ENCODE measurements around the gene NOL7. TPM values are rescaled to one million over a fixed set of nuclear protein-coding genes. Genes with fewer than 3 reads are reported as not detected.

NOL7 gene
- total RNA-seq, 2 experiments from 2014 or later: 56.6 to 70.9 TPM

- no peak for DNase-seq
- ATAC-seq: no peak
- Mint-ChIP-seq H3K9me3 (ENCODE audit: low read depth) (no peaks in the 10 kb centered on the region), H3K4me3 (no peak overlapping the region), H3K4me1 (peaks cover 19% of the 10 kb centered on the region), H3K27ac (peak overlapping the region; percentile 32), H3K36me3 (peaks cover 49% of the 10 kb centered on the region), H3K27me3 (no peaks in the 10 kb centered on the region)
- CTCF ChIA-PET: no interaction called here
Measured at GRCh38 chr6:13638626-13639025, 23.5 kb downstream of the NOL7 start.

DNA sequence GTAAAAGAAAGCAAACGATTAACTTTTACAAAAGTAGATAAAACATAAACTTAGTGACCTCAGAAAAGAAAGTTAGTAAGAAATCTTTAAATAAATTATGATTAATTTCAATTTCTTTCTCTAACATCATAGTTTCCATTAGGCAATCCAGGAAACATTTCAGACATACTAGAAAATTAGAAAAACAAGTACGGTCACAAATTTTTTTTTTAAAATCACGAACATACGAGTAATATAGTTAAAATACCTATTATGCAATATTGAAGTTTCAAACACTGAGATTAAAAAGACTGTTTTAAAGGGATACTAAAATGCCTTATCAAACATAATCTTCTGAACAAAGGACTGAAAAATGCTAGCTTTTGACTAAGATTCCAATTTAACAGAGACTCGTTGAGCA lies 26.2 kb downstream of the NOL7 start:
- H3K27ac Mint-ChIP-seq: no peak overlapping the region
- peaks cover 38% of the 10 kb centered on the region for H3K36me3 Mint-ChIP-seq
- H3K9me3 Mint-ChIP-seq (ENCODE audit: low read depth): no peaks in the 10 kb centered on the region
- peaks cover 12% of the 10 kb centered on the region for H3K4me1 Mint-ChIP-seq
- ATAC-seq (no peak), DNase-seq (no peak)
- CTCF ChIA-PET: no interaction called here
- no peaks in the 10 kb centered on the region for H3K27me3 Mint-ChIP-seq
- H3K4me3 Mint-ChIP-seq: no peak overlapping the region

DNA sequence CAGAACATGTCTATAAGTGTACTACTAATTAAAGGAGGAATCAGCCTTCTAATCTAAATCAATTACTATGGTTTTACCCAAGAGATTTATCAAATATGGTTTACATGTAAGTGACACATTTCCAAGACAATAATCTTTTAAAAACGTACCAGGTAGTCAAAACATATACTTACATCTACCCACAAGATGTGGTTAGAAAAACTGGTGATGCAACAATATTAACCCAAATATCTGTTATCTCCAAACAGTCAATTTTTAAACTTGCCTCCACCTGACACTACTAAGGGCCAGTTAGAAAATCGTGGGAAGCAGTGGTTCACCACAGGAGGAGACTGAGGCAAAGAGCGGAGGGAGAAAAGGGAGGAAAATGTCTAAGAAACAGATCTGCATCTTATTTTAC lies 28.0 kb downstream of the NOL7 start:
- no peak overlapping the region for H3K27ac Mint-ChIP-seq
- H3K27me3 Mint-ChIP-seq: no peaks in the 10 kb centered on the region
- ATAC-seq (no peak), DNase-seq (no peak)
- no peaks in the 10 kb centered on the region for H3K9me3 Mint-ChIP-seq (ENCODE audit: low read depth)
- no peak overlapping the region for H3K4me3 Mint-ChIP-seq
- peaks cover 32% of the 10 kb centered on the region for H3K36me3 Mint-ChIP-seq
- H3K4me1 Mint-ChIP-seq: peaks cover 4% of the 10 kb centered on the region
- CTCF ChIA-PET: no interaction called here

GRCh38 chr6:13648850-13649249 lies 33.7 kb downstream of the NOL7 start:
- H3K9me3 Mint-ChIP-seq (ENCODE audit: low read depth): no peaks in the 10 kb centered on the region
- peaks cover 24% of the 10 kb centered on the region for H3K36me3 Mint-ChIP-seq
- H3K4me1 Mint-ChIP-seq: peaks cover 12% of the 10 kb centered on the region
- H3K4me3 Mint-ChIP-seq: peak overlapping the region; percentile 49
- ATAC-seq: no peak
- H3K27ac Mint-ChIP-seq: peak overlapping the region; percentile 4
- no peaks in the 10 kb centered on the region for H3K27me3 Mint-ChIP-seq
- no peak for DNase-seq
- CTCF ChIA-PET: interaction anchor here (1.0 to 1.4 kb wide), 3 partner anchors 13 to 146 kb away, joined by 3 to 5 read pairs (median 4); no protein-coding TSS in a partner anchor

DNA sequence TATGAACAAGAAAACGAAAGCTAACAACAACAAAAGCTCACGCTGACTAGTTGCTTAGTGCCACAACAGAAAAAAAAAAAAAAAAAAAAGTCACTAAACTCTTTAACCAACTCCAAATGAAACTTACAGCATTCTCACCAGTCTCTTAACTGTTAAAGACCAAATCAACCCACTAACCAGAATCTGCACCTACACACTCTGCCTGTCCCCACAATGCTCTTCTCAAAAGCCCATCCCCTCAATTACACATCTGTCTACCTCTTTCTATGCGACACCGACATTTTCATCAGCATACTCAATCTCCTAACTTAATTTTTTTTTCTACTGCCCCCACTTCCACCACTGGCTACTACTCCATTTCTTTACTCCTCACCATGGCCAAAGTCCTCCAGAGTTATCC lies 34.3 kb downstream of the NOL7 start:
- H3K4me1 Mint-ChIP-seq: peaks cover 12% of the 10 kb centered on the region
- CTCF ChIA-PET: interaction anchor here (1.0 to 1.4 kb wide), 3 partner anchors 13 to 146 kb away, joined by 3 to 5 read pairs (median 4); no protein-coding TSS in a partner anchor
- peak overlapping the region; percentile 49 for H3K4me3 Mint-ChIP-seq
- no peak for DNase-seq
- ATAC-seq: peak; percentile 27
- H3K27ac Mint-ChIP-seq: peak overlapping the region; percentile 4
- H3K9me3 Mint-ChIP-seq (ENCODE audit: low read depth): no peaks in the 10 kb centered on the region
- peaks cover 24% of the 10 kb centered on the region for H3K36me3 Mint-ChIP-seq
- no peaks in the 10 kb centered on the region for H3K27me3 Mint-ChIP-seq

DNA sequence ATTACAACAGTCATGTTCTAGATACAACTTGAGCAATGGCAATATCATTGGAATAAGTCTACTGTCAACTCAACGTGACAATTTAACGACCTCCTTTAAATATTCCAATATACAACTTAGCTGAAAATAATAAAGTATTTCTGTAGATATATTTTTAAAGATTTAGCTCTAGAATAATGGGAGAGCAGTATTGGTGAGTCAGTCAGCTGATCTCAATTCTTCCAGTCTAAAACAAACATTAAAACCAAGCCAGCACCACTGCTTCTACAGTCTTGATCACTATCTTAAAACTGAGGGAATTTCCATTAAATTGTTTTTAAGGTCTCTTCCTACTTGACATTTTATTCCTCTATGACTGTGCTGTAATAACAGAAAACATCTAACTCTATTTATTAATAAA lies 38.2 kb downstream of the NOL7 start:
- peaks cover 26% of the 10 kb centered on the region for H3K36me3 Mint-ChIP-seq
- no peak overlapping the region for H3K4me3 Mint-ChIP-seq
- no peak overlapping the region for H3K27ac Mint-ChIP-seq
- peaks cover 19% of the 10 kb centered on the region for H3K4me1 Mint-ChIP-seq
- CTCF ChIA-PET: interaction anchor here (1.6 to 1.7 kb wide), 2 partner anchors 38 to 57 kb away, joined by 4 to 6 read pairs; partner anchors contain the start of gene NOL7
- DNase-seq (no peak), ATAC-seq (no peak)
- no peaks in the 10 kb centered on the region for H3K27me3 Mint-ChIP-seq
- H3K9me3 Mint-ChIP-seq (ENCODE audit: low read depth): no peaks in the 10 kb centered on the region

- peaks cover 13% of the 10 kb centered on the region for H3K4me1 Mint-ChIP-seq
- no peaks in the 10 kb centered on the region for H3K9me3 Mint-ChIP-seq (ENCODE audit: low read depth)
- ATAC-seq (no peak), DNase-seq (no peak)
- H3K27ac Mint-ChIP-seq: no peak overlapping the region
- CTCF ChIA-PET: no interaction called here
- no peaks in the 10 kb centered on the region for H3K27me3 Mint-ChIP-seq
- H3K36me3 Mint-ChIP-seq: peaks cover 24% of the 10 kb centered on the region
- no peak overlapping the region for H3K4me3 Mint-ChIP-seq
Measured at GRCh38 chr6:13654496-13654895, 39.4 kb downstream of the NOL7 start.

DNA sequence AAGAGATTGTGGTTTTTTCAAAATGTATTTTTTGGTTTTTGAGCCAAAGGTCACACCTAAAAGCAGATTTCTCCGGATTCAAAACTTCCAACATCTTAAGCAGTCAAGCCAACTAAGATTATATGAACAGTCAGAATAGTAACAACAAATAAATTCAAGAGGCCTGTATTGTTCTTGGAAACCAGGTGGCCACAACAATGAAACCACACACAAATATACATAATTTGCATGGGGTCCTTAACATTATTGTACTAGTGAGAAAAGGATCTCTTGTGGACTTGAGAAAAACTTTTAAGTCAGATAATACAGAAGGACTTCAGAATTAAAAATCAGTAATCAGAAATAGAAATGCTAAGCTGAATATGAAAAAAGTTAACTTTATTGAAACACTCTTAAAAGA lies 40.6 kb downstream of the NOL7 start:
- CTCF ChIA-PET: no interaction called here
- DNase-seq (no peak), ATAC-seq (no peak)
- Mint-ChIP-seq H3K36me3 (peaks cover 21% of the 10 kb centered on the region), H3K4me3 (no peak overlapping the region), H3K27ac (no peak overlapping the region), H3K4me1 (peaks cover 12% of the 10 kb centered on the region), H3K9me3 (ENCODE audit: low read depth) (no peaks in the 10 kb centered on the region), H3K27me3 (no peaks in the 10 kb centered on the region)

GRCh38 chr6:13660273-13660672 lies 45.1 kb downstream of the NOL7 start:
- peaks cover 43% of the 10 kb centered on the region for H3K4me1 Mint-ChIP-seq
- DNase-seq (no peak), ATAC-seq (no peak)
- no peak overlapping the region for H3K4me3 Mint-ChIP-seq
- H3K36me3 Mint-ChIP-seq: peaks cover 13% of the 10 kb centered on the region
- H3K27ac Mint-ChIP-seq: no peak overlapping the region
- H3K9me3 Mint-ChIP-seq (ENCODE audit: low read depth): no peaks in the 10 kb centered on the region
- H3K27me3 Mint-ChIP-seq: no peaks in the 10 kb centered on the region
- CTCF ChIA-PET: no interaction called here

- H3K27me3 Mint-ChIP-seq: no peaks in the 10 kb centered on the region
- H3K4me3 Mint-ChIP-seq: no peak overlapping the region
- H3K27ac Mint-ChIP-seq: no peak overlapping the region
- DNase-seq (no peak), ATAC-seq (no peak)
- peaks cover 13% of the 10 kb centered on the region for H3K36me3 Mint-ChIP-seq
- peaks cover 43% of the 10 kb centered on the region for H3K4me1 Mint-ChIP-seq
- CTCF ChIA-PET: no interaction called here
- no peaks in the 10 kb centered on the region for H3K9me3 Mint-ChIP-seq (ENCODE audit: low read depth)
Measured at GRCh38 chr6:13660893-13661292, 45.8 kb downstream of the NOL7 start.

- Mint-ChIP-seq H3K4me1 (peaks cover 46% of the 10 kb centered on the region), H3K27me3 (no peaks in the 10 kb centered on the region), H3K4me3 (no peak overlapping the region), H3K9me3 (ENCODE audit: low read depth) (no peaks in the 10 kb centered on the region), H3K36me3 (peaks cover 15% of the 10 kb centered on the region), H3K27ac (no peak overlapping the region)
- CTCF ChIA-PET: no interaction called here
- DNase-seq (no peak), ATAC-seq (no peak)
Measured at GRCh38 chr6:13661647-13662046, 46.5 kb downstream of the NOL7 start.

GRCh38 chr6:13662651-13663334 lies 47.7 kb downstream of the NOL7 start:
- no peak overlapping the region for H3K27ac Mint-ChIP-seq
- no peaks in the 10 kb centered on the region for H3K27me3 Mint-ChIP-seq
- ATAC-seq: no peak
- H3K9me3 Mint-ChIP-seq (ENCODE audit: low read depth): no peaks in the 10 kb centered on the region
- CTCF ChIA-PET: interaction anchor here (0.6 kb wide), 1 partner anchor 219 kb away, joined by 4 read pairs; no protein-coding TSS in a partner anchor
- peaks cover 15% of the 10 kb centered on the region for H3K36me3 Mint-ChIP-seq
- no peak for DNase-seq
- peaks cover 55% of the 10 kb centered on the region for H3K4me1 Mint-ChIP-seq
- H3K4me3 Mint-ChIP-seq: no peak overlapping the region

DNA sequence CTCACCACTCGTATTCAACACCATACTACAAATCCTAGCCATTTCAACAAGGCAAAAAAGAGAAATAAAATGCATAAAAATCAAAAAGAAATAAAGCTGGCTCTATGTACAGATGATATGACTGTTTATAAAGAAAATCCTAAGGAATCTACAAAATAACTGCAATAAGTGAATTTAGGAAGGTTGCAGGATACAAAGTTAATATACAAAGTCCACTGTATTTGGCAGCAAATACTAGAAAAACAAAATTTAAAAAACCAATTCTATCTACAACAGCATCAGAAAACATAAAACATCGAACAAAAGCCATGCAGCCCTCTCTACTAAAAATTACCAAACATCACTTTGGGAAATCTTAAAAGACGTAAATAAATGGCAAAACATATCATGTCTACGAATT lies 48.9 kb downstream of the NOL7 start:
- no peak overlapping the region for H3K4me3 Mint-ChIP-seq
- H3K4me1 Mint-ChIP-seq: peaks cover 67% of the 10 kb centered on the region
- DNase-seq (no peak), ATAC-seq (no peak)
- CTCF ChIA-PET: interaction anchor here (1.1 kb wide), 1 partner anchor 48 kb away, joined by 3 read pairs; no protein-coding TSS in a partner anchor
- no peak overlapping the region for H3K27ac Mint-ChIP-seq
- H3K27me3 Mint-ChIP-seq: no peaks in the 10 kb centered on the region
- H3K9me3 Mint-ChIP-seq (ENCODE audit: low read depth): no peaks in the 10 kb centered on the region
- H3K36me3 Mint-ChIP-seq: peaks cover 20% of the 10 kb centered on the region

DNA sequence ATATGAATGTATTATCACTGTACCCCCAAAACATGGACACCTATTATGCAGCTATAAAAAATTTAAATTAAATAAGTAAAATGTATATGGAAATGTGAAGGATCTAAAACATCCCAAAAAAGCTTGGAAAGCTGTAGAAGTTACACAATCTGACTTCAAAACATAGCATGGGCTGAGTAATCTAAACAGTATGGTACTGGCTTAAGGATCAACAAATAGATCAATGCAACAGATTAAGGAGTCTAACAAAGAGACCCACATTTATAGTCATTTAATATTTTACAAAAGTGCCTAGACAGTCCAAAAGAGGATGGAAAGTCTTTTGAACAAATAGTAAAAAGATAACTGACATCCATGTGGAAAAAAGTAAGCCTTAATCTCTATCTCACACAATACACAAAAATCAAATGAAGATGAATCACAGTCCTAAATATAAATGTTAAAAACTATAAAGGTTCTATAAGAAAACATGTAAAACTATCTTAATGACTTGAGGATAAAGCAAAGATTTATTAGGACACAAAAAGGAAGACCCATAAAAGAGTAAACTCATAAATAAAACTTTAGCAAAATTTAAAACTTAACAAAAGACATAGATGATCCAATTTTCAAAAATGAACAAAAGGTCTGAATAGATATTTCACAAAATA lies 49.7 kb downstream of the NOL7 start:
- no peaks in the 10 kb centered on the region for H3K9me3 Mint-ChIP-seq (ENCODE audit: low read depth)
- peaks cover 29% of the 10 kb centered on the region for H3K36me3 Mint-ChIP-seq
- DNase-seq (no peak), ATAC-seq (no peak)
- H3K27me3 Mint-ChIP-seq: no peaks in the 10 kb centered on the region
- peaks cover 74% of the 10 kb centered on the region for H3K4me1 Mint-ChIP-seq
- CTCF ChIA-PET: interaction anchor here (1.1 kb wide), 1 partner anchor 49 kb away, joined by 3 read pairs; no protein-coding TSS in a partner anchor
- no peak overlapping the region for H3K27ac Mint-ChIP-seq
- H3K4me3 Mint-ChIP-seq: no peak overlapping the region

Data from activated CD8-positive, alpha-beta memory T cell treated with anti-CD3 and anti-CD28 coated beads, Interleukin-2, amount 10 ng/mL, durations not matched to agents 7 days and 5 days (primary cell).